Bone marrow (tissue), 2 donors: ENCODE results near the gene BARX1.
"Not testable (repeated sequence)": the region's sequence is repeated elsewhere in the genome, so short reads cannot be mapped to it uniquely, and the experiment has no call there.

Source experiments
- DNase-seq, 2 donors: peaks; one replicate each; lab custom pipeline; 2025; lab: John Stamatoyannopoulos, UW

BARX1 gene

GRCh38 chr9:93951655-93952118 is 3.5 kb downstream of the BARX1 start:
- DNase-seq, result no peak

- peak in 1 of 2 donors; percentile 19 for DNase-seq
These were observed 4.2 kb downstream of the BARX1 start for GRCh38 chr9:93950619-93951601.

- DNase-seq, result no peak
These were observed 5.3 kb downstream of the BARX1 start for GRCh38 chr9:93949694-93950449.

- DNase-seq, result no peak
These were observed 6.0 kb downstream of the BARX1 start for GRCh38 chr9:93949073-93949693.

GRCh38 chr9:93948441-93949072 is 6.6 kb downstream of the BARX1 start:
- DNase-seq, result no peak

GRCh38 chr9:93947409-93948070 is 7.6 kb downstream of the BARX1 start:
- DNase-seq, result no peak

- DNase-seq, result no peak
These were observed 8.8 kb downstream of the BARX1 start for GRCh38 chr9:93946338-93946712.

GRCh38 chr9:93945400-93946337 is 9.5 kb downstream of the BARX1 start:
- no peak for DNase-seq

- no peak for DNase-seq
These were observed 11.1 kb downstream of the BARX1 start for GRCh38 chr9:93944011-93944410.

- no peak for DNase-seq
These were observed 13.0 kb downstream of the BARX1 start for GRCh38 chr9:93942161-93942560.

- no peak for DNase-seq
These were observed 13.7 kb downstream of the BARX1 start for GRCh38 chr9:93941493-93941892.

- no peak for DNase-seq
These were observed 14.2 kb downstream of the BARX1 start for GRCh38 chr9:93940951-93941350.

GRCh38 chr9:93939589-93939988 is 15.6 kb downstream of the BARX1 start:
- DNase-seq, result not testable (repeated sequence)

- no peak for DNase-seq
These were observed 18.0 kb downstream of the BARX1 start for GRCh38 chr9:93937193-93937592.

- DNase-seq, result no peak
These were observed 23.2 kb downstream of the BARX1 start for GRCh38 chr9:93931905-93932304.

- no peak for DNase-seq
These were observed 25.1 kb downstream of the BARX1 start for GRCh38 chr9:93930070-93930469.

GRCh38 chr9:93929231-93929630 is 25.9 kb downstream of the BARX1 start:
- DNase-seq, result no peak

- DNase-seq, result no peak
These were observed 32.6 kb downstream of the BARX1 start for GRCh38 chr9:93922535-93922934.

GRCh38 chr9:93920131-93920800 is 34.9 kb downstream of the BARX1 start:
- DNase-seq, result no peak

- DNase-seq, result no peak
These were observed 37.1 kb downstream of the BARX1 start for GRCh38 chr9:93918061-93918460.
